Neural progenitor cell (in vitro differentiated cells): ENCODE results near the gene HOXA1. TPM values are rescaled to one million over a fixed set of nuclear protein-coding genes. Genes with fewer than 3 reads are reported as not detected.
A peak's percentile ranks its signal among the peaks of the same experiment; 100 is the strongest.

Experiments
- DNase-seq: peaks from one replicate; pipeline ENCODE4 v3.0.0-alpha.2; 2016; ENCODE audit warnings: low spot score
- H2AFZ ChIP-seq: fragments of 200-600 bp; sonication (generic); replicated peaks from 2 replicates; pipeline ENCODE4 v1.6.1; 2016; ENCODE audit warnings: antibody characterized with exemption
- H3F3A ChIP-seq: fragments of 200-600 bp; sonication (generic); 2 replicates; pipeline ENCODE4 v1.6.1; 2016; ENCODE audit warnings: antibody characterized with exemption, low read depth
- H3K27ac ChIP-seq: fragments of 200-600 bp; sonication (generic); 2 replicates; pipeline ENCODE4 v1.5.1; 2016; ENCODE audit warnings: mild to moderate bottlenecking
- H3K27me3 ChIP-seq: fragments of 200-600 bp; sonication (generic); 2 replicates; pipeline ENCODE4 v1.6.1; 2016; ENCODE audit warnings: mild to moderate bottlenecking, moderate library complexity
- H3K36me3 ChIP-seq: fragments of 200-600 bp; sonication (generic); 2 replicates; pipeline ENCODE4 v1.5.1; 2016
- H3K4me1 ChIP-seq: fragments of 200-600 bp; sonication (generic); 2 replicates; pipeline ENCODE4 v1.6.1; 2016; ENCODE audit warnings: mixed run types
- H3K4me2 ChIP-seq: fragments of 200-600 bp; sonication (generic); 2 replicates; pipeline ENCODE4 v1.6.1; 2016
- H3K4me3 ChIP-seq: fragments of 200-600 bp; sonication (generic); 2 replicates; pipeline ENCODE4 v1.5.1; 2016
- H3K79me2 ChIP-seq: fragments of 200-600 bp; sonication (generic); 2 replicates; pipeline ENCODE4 v1.6.1; 2016; ENCODE audit warnings: low read depth
- H3K9ac ChIP-seq: fragments of 200-600 bp; sonication (generic); 2 replicates; pipeline ENCODE4 v1.6.1; 2016
- H3K9me3 ChIP-seq: fragments of 200-600 bp; sonication (generic); 2 replicates; pipeline ENCODE4 v1.5.1; 2016; ENCODE audit warnings: low read depth
- H4K20me1 ChIP-seq: fragments of 200-600 bp; sonication (generic); 2 replicates; pipeline ENCODE4 v1.6.1; 2016; ENCODE audit warnings: low read depth
- H3K27ac Mint-ChIP-seq: 3 replicates; pipeline ENCODE4 v1.8.0; 2021; ENCODE audit warnings: mixed read lengths
- H3K27me3 Mint-ChIP-seq: 2 replicates; pipeline ENCODE4 v1.8.0; 2022; ENCODE audit warnings: low read depth, mild to moderate bottlenecking, inconsistent platforms, moderate library complexity, mixed read lengths; ENCODE audit not compliant: insufficient read depth
- H3K36me3 Mint-ChIP-seq: 3 replicates; pipeline ENCODE4 v1.8.0; 2021; ENCODE audit warnings: mixed read lengths
- H3K4me1 Mint-ChIP-seq: 3 replicates; pipeline ENCODE4 v1.8.0; 2021; ENCODE audit warnings: mixed read lengths
- H3K4me3 Mint-ChIP-seq: 3 replicates; pipeline ENCODE4 v1.8.0; 2021; ENCODE audit warnings: mild to moderate bottlenecking, moderate library complexity, mixed read lengths
- H3K9me3 Mint-ChIP-seq: 3 replicates; pipeline ENCODE4 v1.8.0; 2020; ENCODE audit warnings: mixed read lengths
- EZH2 ChIP-seq: fragments of 200-600 bp; sonication (generic); IDR thresholded peaks from 2 replicates; pipeline ENCODE4 v1.6.1; 2017; ENCODE audit warnings: antibody characterized with exemption, mild to moderate bottlenecking, moderate library complexity
- EZH2phosphoT487 ChIP-seq: fragments of 200-600 bp; sonication (generic); IDR thresholded peaks from 2 replicates; pipeline ENCODE4 v1.6.1; 2017; ENCODE audit warnings: antibody characterized with exemption
- total RNA-seq: library from RNA; depleted of rRNA; stranded (reverse); fragments of >200 nt; gene quantifications from 2 replicates; pipeline ENCODE4 v1.2.3, GENCODE V29; 2015; ENCODE audit warnings: low replicate concordance
- TF ChIP-seq, protein P1 (sequence below): fragments of 200-600 bp; sonication (generic); IDR thresholded peaks from 2 replicates; pipeline ENCODE4 v1.5.1; 2017; ENCODE audit warnings: antibody characterized with exemption, mild to moderate bottlenecking

Gene HOXA1
- total RNA-seq, 1 donor from 2014 or later, result not detected

GRCh38 chr7:27082171-27082570 is 13.6 kb downstream of the HOXA1 start:
- H3K36me3 ChIP-seq, result no peaks in the 10 kb centered on the region
- Mint-ChIP-seq H3K4me1 (no peaks in the 10 kb centered on the region), H3K4me3 (no peak overlapping the region), H3K27ac (no peak overlapping the region), H3K27me3 (peaks cover 10% of the 10 kb centered on the region), H3K36me3 (no peaks in the 10 kb centered on the region), H3K9me3 (peaks cover under 1% of the 10 kb centered on the region)
- peaks cover 7% of the 10 kb centered on the region for H3F3A ChIP-seq
- H3K9me3 ChIP-seq, result no peaks in the 10 kb centered on the region
- H3K27ac ChIP-seq, result no peak overlapping the region
- H3K9ac ChIP-seq, result no peak overlapping the region
- H3K4me3 ChIP-seq, result no peak overlapping the region
- peaks cover 45% of the 10 kb centered on the region for H3K27me3 ChIP-seq
- no peak for DNase-seq
- no peaks in the 10 kb centered on the region for H3K79me2 ChIP-seq
- H3K4me1 ChIP-seq, result peaks cover 8% of the 10 kb centered on the region
- TF ChIP-seq EZH2 (no peak), EZH2phosphoT487 (no peak)
- TF ChIP-seq, protein P1, sequence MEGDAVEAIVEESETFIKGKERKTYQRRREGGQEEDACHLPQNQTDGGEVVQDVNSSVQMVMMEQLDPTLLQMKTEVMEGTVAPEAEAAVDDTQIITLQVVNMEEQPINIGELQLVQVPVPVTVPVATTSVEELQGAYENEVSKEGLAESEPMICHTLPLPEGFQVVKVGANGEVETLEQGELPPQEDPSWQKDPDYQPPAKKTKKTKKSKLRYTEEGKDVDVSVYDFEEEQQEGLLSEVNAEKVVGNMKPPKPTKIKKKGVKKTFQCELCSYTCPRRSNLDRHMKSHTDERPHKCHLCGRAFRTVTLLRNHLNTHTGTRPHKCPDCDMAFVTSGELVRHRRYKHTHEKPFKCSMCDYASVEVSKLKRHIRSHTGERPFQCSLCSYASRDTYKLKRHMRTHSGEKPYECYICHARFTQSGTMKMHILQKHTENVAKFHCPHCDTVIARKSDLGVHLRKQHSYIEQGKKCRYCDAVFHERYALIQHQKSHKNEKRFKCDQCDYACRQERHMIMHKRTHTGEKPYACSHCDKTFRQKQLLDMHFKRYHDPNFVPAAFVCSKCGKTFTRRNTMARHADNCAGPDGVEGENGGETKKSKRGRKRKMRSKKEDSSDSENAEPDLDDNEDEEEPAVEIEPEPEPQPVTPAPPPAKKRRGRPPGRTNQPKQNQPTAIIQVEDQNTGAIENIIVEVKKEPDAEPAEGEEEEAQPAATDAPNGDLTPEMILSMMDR, result no peak
- H3K4me2 ChIP-seq, result no peak overlapping the region
- H4K20me1 ChIP-seq, result no peaks in the 10 kb centered on the region
- H2AFZ ChIP-seq, result no peak overlapping the region

GRCh38 chr7:27080844-27081436 is 14.9 kb downstream of the HOXA1 start:
- no peaks in the 10 kb centered on the region for H3K36me3 Mint-ChIP-seq
- TF ChIP-seq, protein P1, result no peak
- TF ChIP-seq EZH2phosphoT487 (no peak), EZH2 (no peak)
- Histone ChIP-seq H3K4me2 (no peak overlapping the region), H3K9ac (no peak overlapping the region), H3K4me3 (no peak overlapping the region), H3K36me3 (no peaks in the 10 kb centered on the region), H3K79me2 (no peaks in the 10 kb centered on the region), H3K9me3 (no peaks in the 10 kb centered on the region), H3F3A (peaks cover 7% of the 10 kb centered on the region), H2AFZ (peak overlapping the region; percentile 52), H4K20me1 (no peaks in the 10 kb centered on the region), H3K27me3 (peaks cover 32% of the 10 kb centered on the region), H3K27ac (no peak overlapping the region), H3K4me1 (peaks cover 8% of the 10 kb centered on the region)
- no peak for DNase-seq
- no peak overlapping the region for H3K27ac Mint-ChIP-seq
- no peaks in the 10 kb centered on the region for H3K4me1 Mint-ChIP-seq
- H3K4me3 Mint-ChIP-seq, result no peak overlapping the region
- H3K9me3 Mint-ChIP-seq, result peaks cover 2% of the 10 kb centered on the region
- H3K27me3 Mint-ChIP-seq, result peaks cover 8% of the 10 kb centered on the region

DNA sequence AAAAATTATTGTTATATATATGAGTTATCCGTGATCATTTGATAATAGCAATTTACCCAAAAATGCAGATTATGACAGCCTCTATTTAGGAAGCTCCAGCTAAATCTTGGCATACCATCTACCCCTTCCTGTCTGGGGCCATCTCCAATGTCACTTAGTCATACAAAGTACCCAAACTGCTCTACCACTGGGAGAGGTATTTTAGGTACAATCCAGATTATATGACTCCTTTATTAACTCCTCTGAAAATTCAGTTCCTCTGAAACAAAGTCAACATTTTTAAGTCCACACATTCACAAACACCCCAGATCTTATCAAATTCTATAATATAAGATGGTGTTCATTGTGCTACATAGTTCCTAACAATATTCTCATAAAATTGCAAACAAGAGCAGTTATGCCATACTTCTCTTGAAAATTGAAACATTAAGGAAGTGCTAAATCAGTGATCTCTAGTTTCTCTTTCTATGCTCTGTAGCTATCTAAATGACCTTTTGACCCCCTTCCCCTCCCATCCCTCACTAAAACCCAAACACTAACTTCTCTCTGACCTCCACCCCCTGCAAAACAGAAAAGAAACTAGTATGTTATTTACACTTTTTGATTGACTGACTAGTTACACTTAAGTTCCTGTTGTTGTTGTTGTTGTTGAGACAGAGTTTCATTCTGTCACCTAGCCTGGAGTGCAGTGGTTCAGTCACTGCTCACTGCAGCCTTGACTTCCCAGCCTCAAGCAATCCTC is 16.4 kb downstream of the HOXA1 start:
- Histone ChIP-seq H3K9ac (no peak overlapping the region), H3K9me3 (no peaks in the 10 kb centered on the region), H3K4me3 (no peak overlapping the region), H3K27ac (no peak overlapping the region), H3K27me3 (peaks cover 18% of the 10 kb centered on the region), H4K20me1 (no peaks in the 10 kb centered on the region), H2AFZ (no peak overlapping the region), H3K4me2 (no peak overlapping the region), H3K4me1 (peaks cover 8% of the 10 kb centered on the region), H3K36me3 (no peaks in the 10 kb centered on the region), H3F3A (peaks cover 7% of the 10 kb centered on the region), H3K79me2 (no peaks in the 10 kb centered on the region)
- no peak overlapping the region for H3K4me3 Mint-ChIP-seq
- H3K36me3 Mint-ChIP-seq, result no peaks in the 10 kb centered on the region
- DNase-seq, result no peak
- H3K4me1 Mint-ChIP-seq, result no peaks in the 10 kb centered on the region
- TF ChIP-seq EZH2, result no peak
- no peak for TF ChIP-seq EZH2phosphoT487
- TF ChIP-seq, protein P1, result no peak
- H3K27me3 Mint-ChIP-seq, result peaks cover 5% of the 10 kb centered on the region
- H3K27ac Mint-ChIP-seq, result no peak overlapping the region
- peaks cover 2% of the 10 kb centered on the region for H3K9me3 Mint-ChIP-seq
